IMR-90 (cell line): ENCODE data around the gene NAA38. TPM values are rescaled to one million over a fixed set of nuclear protein-coding genes. Genes with fewer than 3 reads are reported as not detected.
A peak's percentile ranks its signal among the peaks of the same experiment; 100 is the strongest.

Experiments used
- ATAC-seq: fragments of 200-7000 bp; cut with Tn5 transposase; 2 replicates; pipeline ENCODE4 v1.9.1; 2020; ENCODE audit warnings: low read depth, mild to moderate bottlenecking, moderate library complexity
- BruUV-seq: library from RNA; stranded (reverse); fragments of 400-500 nt; replicated peaks from 2 replicates; lab custom pipeline; 2021; lab: Mats Ljungman, UMichigan
- CTCF ChIA-PET: fragments of 300-600 bp; formaldehyde crosslinking; extraction: SDS; loops from one replicate; lab custom pipeline; 2021; ENCODE audit warnings: antibody characterized with exemption; lab: Yijun Ruan, JAX
- POLR2A ChIA-PET: fragments of 300-600 bp; sonication (Branson Sonifier 250); formaldehyde crosslinking; loops from one replicate; lab custom pipeline; 2022; ENCODE audit warnings: antibody characterized with exemption; ENCODE audit not compliant: unreplicated experiment; lab: Charles Lee
- DNase-seq: peaks from one replicate; pipeline ENCODE4 v3.0.0; 2013
- H2AFZ ChIP-seq: replicated peaks from 2 replicates; pipeline ENCODE3; 2013; ENCODE audit warnings: low read length, mild to moderate bottlenecking; ENCODE audit not compliant: poor library complexity
- H2AK5ac ChIP-seq: 2 replicates; pipeline ENCODE4 v1.6.1; 2013; ENCODE audit warnings: low read depth, low read length, inconsistent platforms
- H2AK9ac ChIP-seq: replicated peaks from 2 replicates; pipeline ENCODE3; 2013; ENCODE audit warnings: mild to moderate bottlenecking, low read depth, low read length, moderate library complexity; ENCODE audit not compliant: poor library complexity
- H2BK120ac ChIP-seq: 2 replicates; pipeline ENCODE4 v1.6.1; 2013; ENCODE audit warnings: low read depth, low read length, inconsistent platforms
- H2BK15ac ChIP-seq: 3 replicates; pipeline ENCODE4 v1.6.1; 2013; ENCODE audit warnings: low read depth, low read length, inconsistent platforms
- H2BK20ac ChIP-seq: 2 replicates; pipeline ENCODE4 v1.6.1; 2013; ENCODE audit warnings: low read depth, mild to moderate bottlenecking, inconsistent platforms, low read length, moderate library complexity
- H2BK5ac ChIP-seq: 2 replicates; pipeline ENCODE4 v1.6.1; 2013; ENCODE audit warnings: mild to moderate bottlenecking, low read depth, low read length, inconsistent platforms; ENCODE audit not compliant: poor library complexity, severe bottlenecking
- H3K14ac ChIP-seq: replicated peaks from 2 replicates; pipeline ENCODE4 v1.6.1; 2013; ENCODE audit warnings: low read depth, low read length, inconsistent platforms
- H3K18ac ChIP-seq: 2 replicates; pipeline ENCODE4 v1.6.1; 2013; ENCODE audit warnings: low read depth, low read length, control low read depth
- H3K23ac ChIP-seq: 2 replicates; pipeline ENCODE4 v1.6.1; 2013; ENCODE audit warnings: low read depth, low read length, inconsistent platforms
- H3K27ac ChIP-seq: 2 replicates; pipeline ENCODE4 v1.5.1; 2013; ENCODE audit warnings: mild to moderate bottlenecking, control low read depth, low read length; ENCODE audit not compliant: insufficient read depth
- H3K27me3 ChIP-seq: 2 replicates; pipeline ENCODE4 v1.6.1; 2013; ENCODE audit warnings: low read length; ENCODE audit not compliant: control insufficient read depth, insufficient read depth
- H3K36me3 ChIP-seq: 2 replicates; pipeline ENCODE4 v1.6.1; 2013; ENCODE audit warnings: low read length, mixed read lengths; ENCODE audit not compliant: control insufficient read depth, insufficient read depth
- H3K4ac ChIP-seq: 2 replicates; pipeline ENCODE4 v1.6.1; 2013; ENCODE audit warnings: low read depth, low read length, inconsistent platforms
- H3K4me1 ChIP-seq: 2 replicates; pipeline ENCODE4 v1.6.1; 2013; ENCODE audit warnings: low read length, mixed read lengths; ENCODE audit not compliant: control insufficient read depth, insufficient read depth
- H3K4me2 ChIP-seq: 2 replicates; pipeline ENCODE4 v1.6.1; 2013; ENCODE audit warnings: low read depth, mild to moderate bottlenecking, control low read depth, low read length, moderate library complexity
- H3K4me3 ChIP-seq: 2 replicates; pipeline ENCODE4 v1.5.1; 2013; ENCODE audit warnings: low read depth, mild to moderate bottlenecking, control low read depth, low read length, moderate library complexity; ENCODE audit not compliant: insufficient read depth
- H3K56ac ChIP-seq: 2 replicates; pipeline ENCODE4 v1.6.1; 2013; ENCODE audit warnings: low read length, inconsistent platforms; ENCODE audit not compliant: insufficient read depth; ENCODE audit errors: extremely low read depth
- H3K79me1 ChIP-seq, 2 experiments: 2 replicates each; pipeline ENCODE4 v1.6.1; 2013; ENCODE audit warnings: low read length in 2 of 2, inconsistent platforms in 1 of 2, low read depth in 1 of 2
- H3K9ac ChIP-seq: 2 replicates; pipeline ENCODE4 v1.6.1; 2013; ENCODE audit warnings: low read depth, low read length, control low read depth
- H3K9me1 ChIP-seq: 2 replicates; pipeline ENCODE4 v1.6.1; 2013; ENCODE audit warnings: low read length, inconsistent platforms; ENCODE audit not compliant: insufficient read depth
- H3K9me3 ChIP-seq: 2 replicates; pipeline ENCODE4 v1.6.1; 2013; ENCODE audit warnings: low read length; ENCODE audit not compliant: control insufficient read depth, insufficient read depth
- H4K20me1 ChIP-seq: 2 replicates; pipeline ENCODE4 v1.6.1; 2013; ENCODE audit warnings: low read length, inconsistent platforms; ENCODE audit not compliant: insufficient read depth
- H4K5ac ChIP-seq: 2 replicates; pipeline ENCODE4 v1.6.1; 2013; ENCODE audit warnings: mild to moderate bottlenecking, low read depth, low read length, control low read depth
- H4K8ac ChIP-seq, 2 experiments: 2 replicates each; pipeline ENCODE4 v1.6.1; 2013; ENCODE audit warnings: low read depth in 2 of 2, low read length in 2 of 2, control low read depth in 1 of 2, inconsistent platforms in 1 of 2
- H4K91ac ChIP-seq: 2 replicates; pipeline ENCODE4 v1.6.1; 2013; ENCODE audit warnings: low read depth, low read length, inconsistent platforms; ENCODE audit not compliant: insufficient read depth
- BHLHE40 ChIP-seq: fragments of 150-350 bp; IDR thresholded peaks from 2 replicates; pipeline ENCODE4 v1.6.1; 2016; ENCODE audit warnings: mild to moderate bottlenecking, low read depth, low read length
- CEBPB ChIP-seq: IDR thresholded peaks from 2 replicates; pipeline ENCODE4 v1.6.1; 2012; ENCODE audit warnings: low read depth, low read length, improper control_type of control experiment
- CHD1 ChIP-seq: IDR thresholded peaks from 2 replicates; pipeline ENCODE4 v1.6.1; 2012; ENCODE audit warnings: low read depth, low read length, improper control_type of control experiment
- FOS ChIP-seq: fragments of 150-350 bp; IDR thresholded peaks from 2 replicates; pipeline ENCODE4 v1.6.1; 2016; ENCODE audit warnings: low read depth, low read length
- MAFK ChIP-seq: IDR thresholded peaks from 2 replicates; pipeline ENCODE4 v1.6.1; 2012; ENCODE audit warnings: low read depth, low read length, improper control_type of control experiment
- MAZ ChIP-seq: IDR thresholded peaks from 2 replicates; pipeline ENCODE4 v1.6.1; 2012; ENCODE audit warnings: low read depth, mild to moderate bottlenecking, low read length, improper control_type of control experiment, moderate library complexity, borderline replicate concordance
- NFE2L2 ChIP-seq: fragments of 150-350 bp; IDR thresholded peaks from 2 replicates; pipeline ENCODE4 v1.6.1; 2016; ENCODE audit warnings: low read depth, mild to moderate bottlenecking, low read length
- POLR2A ChIP-seq: IDR thresholded peaks from 2 replicates; pipeline ENCODE4 v1.6.1; 2012; ENCODE audit warnings: mild to moderate bottlenecking, low read depth, low read length
- RAD21 ChIP-seq: IDR thresholded peaks from 2 replicates; pipeline ENCODE4 v1.6.1; 2012; ENCODE audit warnings: low read length, improper control_type of control experiment
- RCOR1 ChIP-seq: IDR thresholded peaks from 2 replicates; pipeline ENCODE4 v1.6.1; 2012; ENCODE audit warnings: mild to moderate bottlenecking, low read length, improper control_type of control experiment; ENCODE audit not compliant: insufficient replicate concordance
- RFX5 ChIP-seq: IDR thresholded peaks from 2 replicates; pipeline ENCODE4 v1.8.0; 2012; ENCODE audit warnings: low read depth, mild to moderate bottlenecking, low read length, moderate library complexity
- SMC3 ChIP-seq: fragments of 150-350 bp; IDR thresholded peaks from 2 replicates; pipeline ENCODE4 v1.6.1; 2016; ENCODE audit warnings: low read depth, mild to moderate bottlenecking, antibody characterized with exemption, low read length, moderate library complexity
- WGBS, 2 experiments: methylation state at CpG; one replicate each; pipeline versions ENCODE4 v1.1.5 to v1.1.7; 2013; ENCODE audit warnings: missing lambda C conversion rate in 2 of 2; ENCODE audit not compliant: insufficient read length in 1 of 2; ENCODE audit errors: extremely low coverage in 2 of 2; 5-methylcytosine and 5-hydroxymethylcytosine counted together
- dilution Hi-C: fragments of 300-500 bp; cut with HindIII; formaldehyde crosslinking; loops from one replicate; pipeline ENCODE4 v1.14.3; 2018; ENCODE audit warnings: low sequenced_read_pairs; ENCODE audit not compliant: unreplicated experiment
- in situ Hi-C: fragments of 300-500 bp; cut with MboI; formaldehyde crosslinking; loops from 3 replicates; pipeline ENCODE4 v1.14.3; 2019; ENCODE audit warnings: low sequenced_read_pairs, inconsistent platforms, mixed read lengths
- intact Hi-C: fragments of 100-400 bp; cut with micrococcal nuclease; formaldehyde crosslinking; loops from 2 replicates; pipeline ENCODE4 v1.10.0; 2022
- polyA plus RNA-seq, 3 experiments: library from polyadenylated mRNA; depleted of rRNA; stranded (reverse); fragments of >200 nt; gene quantifications; 2 replicates each; pipeline ENCODE4 v1.2.3, GENCODE V29; 2012; ENCODE audit warnings: low replicate concordance in 1 of 3
- total RNA-seq: library from RNA; depleted of rRNA; stranded (reverse); fragments of >200 nt; gene quantifications from 2 replicates; pipeline ENCODE4 v1.2.3, GENCODE V29; 2012
- TF ChIP-seq, protein P1 (sequence below): fragments of 150-350 bp; IDR thresholded peaks from 2 replicates; pipeline ENCODE4 v1.6.1; 2017; ENCODE audit warnings: mild to moderate bottlenecking, antibody characterized with exemption, low read length, low read depth
- TF ChIP-seq, protein P2 (sequence below): conservative IDR thresholded peaks from 2 replicates; pipeline ENCODE4 v1.5.1; 2012; ENCODE audit warnings: mild to moderate bottlenecking, low read depth, low read length, improper control_type of control experiment
- TF ChIP-seq, protein P3 (sequence below): fragments of 150-350 bp; IDR thresholded peaks from 2 replicates; pipeline ENCODE4 v1.6.1; 2016; ENCODE audit warnings: low read depth, mild to moderate bottlenecking, low read length, moderate library complexity, borderline replicate concordance

The NAA38 gene
- total and polyA plus RNA-seq, 2 of the 4 experiments (the other 2 are of a cell fraction), result 40.7 to 76.8 TPM

DNA sequence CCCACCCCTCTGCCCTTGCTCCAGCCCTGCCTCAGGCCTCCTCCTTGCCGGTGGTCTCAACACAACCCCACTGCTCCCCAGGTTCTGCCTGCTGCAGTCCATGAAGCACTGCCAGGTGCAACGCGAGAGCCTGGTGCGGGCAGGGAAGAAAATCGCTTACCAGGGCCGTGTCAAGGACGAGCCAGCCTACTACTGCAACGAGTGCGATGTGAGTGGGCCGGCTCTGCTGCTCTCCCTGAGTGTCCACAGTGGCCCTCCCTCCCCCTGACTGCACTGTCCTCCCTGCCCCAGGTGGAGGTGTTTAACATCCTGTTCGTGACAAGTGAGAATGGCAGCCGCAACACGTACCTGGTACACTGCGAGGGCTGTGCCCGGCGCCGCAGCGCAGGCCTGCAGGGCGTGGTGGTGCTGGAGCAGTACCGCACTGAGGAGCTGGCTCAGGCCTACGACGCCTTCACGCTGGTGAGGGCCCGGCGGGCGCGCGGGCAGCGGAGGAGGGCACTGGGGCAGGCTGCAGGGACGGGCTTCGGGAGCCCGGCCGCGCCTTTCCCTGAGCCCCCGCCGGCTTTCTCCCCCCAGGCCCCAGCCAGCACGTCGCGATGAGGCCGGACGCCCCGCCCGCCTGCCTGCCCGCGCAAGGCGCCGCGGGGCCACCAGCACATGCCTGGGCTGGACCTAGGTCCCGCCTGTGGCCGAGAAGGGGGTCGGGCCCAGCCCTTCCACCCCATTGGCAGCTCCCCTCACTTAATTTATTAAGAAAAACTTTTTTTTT, 4.3 kb downstream of the NAA38 start:
- Histone ChIP-seq H4K5ac (no peak overlapping the region), H4K91ac (no peak overlapping the region), H3K23ac (no peak overlapping the region), H2BK15ac (no peak overlapping the region), H3K4me2 (no peak overlapping the region), H3K9me1 (no peaks in the 10 kb centered on the region), H2BK20ac (no peak overlapping the region), H3K9ac (no peak overlapping the region), H4K8ac (no peak overlapping the region), H3K27ac (no peak overlapping the region), H3K18ac (no peak overlapping the region), H3K36me3 (peaks cover 53% of the 10 kb centered on the region), H3K4me1 (peaks cover 15% of the 10 kb centered on the region), H2AK9ac (peak overlapping the region; percentile 63), H4K20me1 (peaks cover 27% of the 10 kb centered on the region; the same call in 1 of the 2 replicates), H3K27me3 (no peaks in the 10 kb centered on the region), H3K14ac (no peak overlapping the region), H3K79me1 (peaks cover 14 to 42% of the 10 kb centered on the region in 2 experiments), H3K4me3 (no peak overlapping the region), H2AK5ac (no peak overlapping the region), H3K56ac (no peak overlapping the region), H2BK5ac (no peak overlapping the region), H2AFZ (no peak overlapping the region), H3K4ac (no peak overlapping the region), H3K9me3 (no peaks in the 10 kb centered on the region), H2BK120ac (no peak overlapping the region)
- WGBS, 2 experiments, result 81% methylated on average over 12 of the region's 51 CpGs; no CpG with 5 or more reads in 1 of the 2 experiments
- BruUV-seq, result no TSS peak
- CTCF ChIA-PET, result interaction anchor here (0.6 kb wide), 1 partner anchor 94 kb away, joined by 3 read pairs; no protein-coding TSS in a partner anchor
- in situ Hi-C loops (no loop called here), intact Hi-C loops (no loop called here), dilution Hi-C loops (no loop called here)
- DNase-seq (no peak), ATAC-seq (no peak)
- POLR2A ChIA-PET, result no interaction called here
- TF ChIP-seq CHD1 (no peak), RCOR1 (no peak), RFX5 (no peak), BHLHE40 (no peak), MAZ (no peak), POLR2A (no peak), SMC3 (no peak), CEBPB (no peak), RAD21 (no peak), MAFK (no peak), FOS (no peak), NFE2L2 (no peak)
- TF ChIP-seq, protein P1, sequence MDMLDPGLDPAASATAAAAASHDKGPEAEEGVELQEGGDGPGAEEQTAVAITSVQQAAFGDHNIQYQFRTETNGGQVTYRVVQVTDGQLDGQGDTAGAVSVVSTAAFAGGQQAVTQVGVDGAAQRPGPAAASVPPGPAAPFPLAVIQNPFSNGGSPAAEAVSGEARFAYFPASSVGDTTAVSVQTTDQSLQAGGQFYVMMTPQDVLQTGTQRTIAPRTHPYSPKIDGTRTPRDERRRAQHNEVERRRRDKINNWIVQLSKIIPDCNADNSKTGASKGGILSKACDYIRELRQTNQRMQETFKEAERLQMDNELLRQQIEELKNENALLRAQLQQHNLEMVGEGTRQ, result no peak
- TF ChIP-seq, protein P2, sequence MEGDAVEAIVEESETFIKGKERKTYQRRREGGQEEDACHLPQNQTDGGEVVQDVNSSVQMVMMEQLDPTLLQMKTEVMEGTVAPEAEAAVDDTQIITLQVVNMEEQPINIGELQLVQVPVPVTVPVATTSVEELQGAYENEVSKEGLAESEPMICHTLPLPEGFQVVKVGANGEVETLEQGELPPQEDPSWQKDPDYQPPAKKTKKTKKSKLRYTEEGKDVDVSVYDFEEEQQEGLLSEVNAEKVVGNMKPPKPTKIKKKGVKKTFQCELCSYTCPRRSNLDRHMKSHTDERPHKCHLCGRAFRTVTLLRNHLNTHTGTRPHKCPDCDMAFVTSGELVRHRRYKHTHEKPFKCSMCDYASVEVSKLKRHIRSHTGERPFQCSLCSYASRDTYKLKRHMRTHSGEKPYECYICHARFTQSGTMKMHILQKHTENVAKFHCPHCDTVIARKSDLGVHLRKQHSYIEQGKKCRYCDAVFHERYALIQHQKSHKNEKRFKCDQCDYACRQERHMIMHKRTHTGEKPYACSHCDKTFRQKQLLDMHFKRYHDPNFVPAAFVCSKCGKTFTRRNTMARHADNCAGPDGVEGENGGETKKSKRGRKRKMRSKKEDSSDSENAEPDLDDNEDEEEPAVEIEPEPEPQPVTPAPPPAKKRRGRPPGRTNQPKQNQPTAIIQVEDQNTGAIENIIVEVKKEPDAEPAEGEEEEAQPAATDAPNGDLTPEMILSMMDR, result no peak
- TF ChIP-seq, protein P3, sequence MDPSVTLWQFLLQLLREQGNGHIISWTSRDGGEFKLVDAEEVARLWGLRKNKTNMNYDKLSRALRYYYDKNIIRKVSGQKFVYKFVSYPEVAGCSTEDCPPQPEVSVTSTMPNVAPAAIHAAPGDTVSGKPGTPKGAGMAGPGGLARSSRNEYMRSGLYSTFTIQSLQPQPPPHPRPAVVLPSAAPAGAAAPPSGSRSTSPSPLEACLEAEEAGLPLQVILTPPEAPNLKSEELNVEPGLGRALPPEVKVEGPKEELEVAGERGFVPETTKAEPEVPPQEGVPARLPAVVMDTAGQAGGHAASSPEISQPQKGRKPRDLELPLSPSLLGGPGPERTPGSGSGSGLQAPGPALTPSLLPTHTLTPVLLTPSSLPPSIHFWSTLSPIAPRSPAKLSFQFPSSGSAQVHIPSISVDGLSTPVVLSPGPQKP, result no peak
